Measurements from ENCODE around the gene NIBAN1.
"Not testable (repeated sequence)": the region's sequence is repeated elsewhere in the genome, so short reads cannot be mapped to it uniquely, and the experiment has no call there.

Gene NIBAN1

DNA sequence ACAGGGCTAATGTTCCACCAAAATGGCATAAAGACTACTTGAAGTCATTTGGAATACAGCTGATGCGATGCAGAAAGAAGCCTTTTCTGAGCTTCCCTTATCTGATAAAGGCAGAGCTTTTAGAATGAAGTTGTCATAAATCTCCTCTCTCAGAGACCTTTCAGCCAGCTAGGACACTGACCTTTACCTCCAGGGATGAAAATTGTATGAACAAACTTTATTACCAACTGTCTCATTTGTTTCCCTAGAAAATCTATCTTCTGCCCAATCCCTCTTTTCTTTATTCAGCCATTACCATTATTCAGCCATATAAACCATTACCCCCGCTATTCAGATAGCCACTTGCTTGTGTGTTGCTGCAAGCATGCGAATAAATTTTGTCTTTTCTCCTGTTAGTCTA lies 41.3 kb upstream of the NIBAN1 start:
- TF ChIP-seq, protein P1, sequence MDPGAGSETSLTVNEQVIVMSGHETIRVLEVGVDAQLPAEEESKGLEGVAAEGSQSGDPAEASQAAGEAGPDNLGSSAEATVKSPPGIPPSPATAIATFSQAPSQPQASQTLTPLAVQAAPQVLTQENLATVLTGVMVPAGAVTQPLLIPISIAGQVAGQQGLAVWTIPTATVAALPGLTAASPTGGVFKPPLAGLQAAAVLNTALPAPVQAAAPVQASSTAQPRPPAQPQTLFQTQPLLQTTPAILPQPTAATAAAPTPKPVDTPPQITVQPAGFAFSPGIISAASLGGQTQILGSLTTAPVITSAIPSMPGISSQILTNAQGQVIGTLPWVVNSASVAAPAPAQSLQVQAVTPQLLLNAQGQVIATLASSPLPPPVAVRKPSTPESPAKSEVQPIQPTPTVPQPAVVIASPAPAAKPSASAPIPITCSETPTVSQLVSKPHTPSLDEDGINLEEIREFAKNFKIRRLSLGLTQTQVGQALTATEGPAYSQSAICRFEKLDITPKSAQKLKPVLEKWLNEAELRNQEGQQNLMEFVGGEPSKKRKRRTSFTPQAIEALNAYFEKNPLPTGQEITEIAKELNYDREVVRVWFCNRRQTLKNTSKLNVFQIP (CRISPR knock-in tag; IDR thresholded peaks at IDR 0.05; ENCODE audit: borderline replicate concordance, low read depth): no peak
- TF ChIP-seq, protein P2, sequence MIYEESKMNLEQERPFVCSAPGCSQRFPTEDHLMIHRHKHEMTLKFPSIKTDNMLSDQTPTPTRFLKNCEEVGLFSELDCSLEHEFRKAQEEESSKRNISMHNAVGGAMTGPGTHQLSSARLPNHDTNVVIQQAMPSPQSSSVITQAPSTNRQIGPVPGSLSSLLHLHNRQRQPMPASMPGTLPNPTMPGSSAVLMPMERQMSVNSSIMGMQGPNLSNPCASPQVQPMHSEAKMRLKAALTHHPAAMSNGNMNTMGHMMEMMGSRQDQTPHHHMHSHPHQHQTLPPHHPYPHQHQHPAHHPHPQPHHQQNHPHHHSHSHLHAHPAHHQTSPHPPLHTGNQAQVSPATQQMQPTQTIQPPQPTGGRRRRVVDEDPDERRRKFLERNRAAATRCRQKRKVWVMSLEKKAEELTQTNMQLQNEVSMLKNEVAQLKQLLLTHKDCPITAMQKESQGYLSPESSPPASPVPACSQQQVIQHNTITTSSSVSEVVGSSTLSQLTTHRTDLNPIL (CRISPR knock-in tag; IDR thresholded peaks at IDR 0.05; ENCODE audit: low read depth): no peak
- no peak for TF ChIP-seq OSR1 (CRISPR knock-in tag; IDR thresholded peaks at IDR 0.05)
- no peak for TF ChIP-seq ZC3H10 (CRISPR knock-in tag; IDR thresholded peaks at IDR 0.05)
- TF ChIP-seq RARB (CRISPR knock-in tag; IDR thresholded peaks at IDR 0.05): no peak
- ATAC-seq: peak; percentile 11; the same call in 1 of the 3 replicates

DNA sequence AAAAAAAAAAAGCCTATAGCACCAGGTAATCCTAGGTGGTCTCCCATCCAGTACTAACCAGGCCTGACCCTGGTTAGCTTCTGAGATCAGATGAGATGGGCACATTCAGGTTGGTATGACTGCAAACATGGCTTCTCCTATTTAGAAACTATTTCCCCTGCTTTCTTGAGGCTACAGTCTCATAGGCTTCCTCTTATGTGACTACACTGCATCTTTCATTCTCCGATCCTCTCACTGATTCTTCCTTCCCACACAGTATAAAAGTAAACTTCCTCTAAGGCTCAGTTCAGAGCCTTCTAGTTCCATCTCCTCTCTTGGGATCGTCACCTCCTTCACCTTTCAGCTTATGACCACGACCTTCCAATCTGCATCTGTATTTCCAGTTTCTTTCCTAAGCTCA lies 40.6 kb upstream of the NIBAN1 start:
- TF ChIP-seq, protein P1 (CRISPR knock-in tag; IDR thresholded peaks at IDR 0.05; ENCODE audit: borderline replicate concordance, low read depth): no peak
- TF ChIP-seq SNAI2 (CRISPR knock-in tag; IDR thresholded peaks at IDR 0.05): no peak
- TF ChIP-seq, protein P3, sequence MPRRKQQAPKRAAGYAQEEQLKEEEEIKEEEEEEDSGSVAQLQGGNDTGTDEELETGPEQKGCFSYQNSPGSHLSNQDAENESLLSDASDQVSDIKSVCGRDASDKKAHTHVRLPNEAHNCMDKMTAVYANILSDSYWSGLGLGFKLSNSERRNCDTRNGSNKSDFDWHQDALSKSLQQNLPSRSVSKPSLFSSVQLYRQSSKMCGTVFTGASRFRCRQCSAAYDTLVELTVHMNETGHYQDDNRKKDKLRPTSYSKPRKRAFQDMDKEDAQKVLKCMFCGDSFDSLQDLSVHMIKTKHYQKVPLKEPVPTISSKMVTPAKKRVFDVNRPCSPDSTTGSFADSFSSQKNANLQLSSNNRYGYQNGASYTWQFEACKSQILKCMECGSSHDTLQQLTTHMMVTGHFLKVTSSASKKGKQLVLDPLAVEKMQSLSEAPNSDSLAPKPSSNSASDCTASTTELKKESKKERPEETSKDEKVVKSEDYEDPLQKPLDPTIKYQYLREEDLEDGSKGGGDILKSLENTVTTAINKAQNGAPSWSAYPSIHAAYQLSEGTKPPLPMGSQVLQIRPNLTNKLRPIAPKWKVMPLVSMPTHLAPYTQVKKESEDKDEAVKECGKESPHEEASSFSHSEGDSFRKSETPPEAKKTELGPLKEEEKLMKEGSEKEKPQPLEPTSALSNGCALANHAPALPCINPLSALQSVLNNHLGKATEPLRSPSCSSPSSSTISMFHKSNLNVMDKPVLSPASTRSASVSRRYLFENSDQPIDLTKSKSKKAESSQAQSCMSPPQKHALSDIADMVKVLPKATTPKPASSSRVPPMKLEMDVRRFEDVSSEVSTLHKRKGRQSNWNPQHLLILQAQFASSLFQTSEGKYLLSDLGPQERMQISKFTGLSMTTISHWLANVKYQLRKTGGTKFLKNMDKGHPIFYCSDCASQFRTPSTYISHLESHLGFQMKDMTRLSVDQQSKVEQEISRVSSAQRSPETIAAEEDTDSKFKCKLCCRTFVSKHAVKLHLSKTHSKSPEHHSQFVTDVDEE (CRISPR knock-in tag; IDR thresholded peaks at IDR 0.05): no peak
- no peak for TF ChIP-seq TOX (CRISPR knock-in tag; IDR thresholded peaks at IDR 0.05; ENCODE audit: borderline replicate concordance)
- TF ChIP-seq GLIS3 (CRISPR knock-in tag; IDR thresholded peaks at IDR 0.05): no peak
- ATAC-seq: no peak

DNA sequence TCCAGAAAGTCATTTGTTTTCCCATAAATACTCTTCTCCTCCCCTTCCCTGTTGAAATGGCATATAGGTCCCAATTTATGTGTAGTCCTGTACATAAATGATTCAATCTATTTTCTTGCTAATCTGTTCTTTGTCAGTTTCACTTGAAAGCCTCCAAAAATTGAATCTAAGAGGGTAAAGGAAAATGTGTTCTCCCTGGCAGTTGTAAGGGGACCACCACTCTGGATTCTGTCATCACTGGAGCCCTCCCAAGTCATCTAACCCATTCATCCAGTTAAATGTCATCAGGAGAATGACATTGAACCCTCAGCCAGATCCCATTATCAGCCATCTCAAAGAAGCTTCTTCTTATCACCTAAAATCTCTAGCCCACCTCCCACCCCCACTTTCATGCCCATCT lies 36.1 kb upstream of the NIBAN1 start:
- TF ChIP-seq ZFP3 (CRISPR knock-in tag; IDR thresholded peaks at IDR 0.05) (no peak), CSDC2 (CRISPR knock-in tag; IDR thresholded peaks at IDR 0.05) (no peak), GLIS3 (CRISPR knock-in tag; IDR thresholded peaks at IDR 0.05) (no peak)
- no peak for ATAC-seq

DNA sequence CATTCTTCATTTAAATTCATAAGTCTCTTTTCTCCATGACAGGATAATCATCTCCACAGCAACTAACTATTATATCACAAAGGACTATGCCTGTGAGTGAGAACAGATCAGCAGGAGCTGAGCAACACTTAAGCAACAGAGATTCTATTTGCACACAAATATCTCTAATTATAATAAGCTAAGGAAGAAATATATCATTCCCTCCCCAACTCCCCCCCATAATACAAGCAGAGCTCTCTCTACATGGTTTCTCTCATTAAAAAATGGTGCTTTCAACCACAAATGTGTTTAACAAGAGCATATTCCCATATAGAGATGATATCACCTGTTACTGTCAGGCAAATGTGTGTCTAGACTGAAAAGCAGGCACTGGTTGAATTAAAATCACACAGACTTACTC lies 34.5 kb upstream of the NIBAN1 start:
- TF ChIP-seq ZC3H10 (CRISPR knock-in tag; IDR thresholded peaks at IDR 0.05): no peak
- no peak for TF ChIP-seq ZFP30 (CRISPR knock-in tag; IDR thresholded peaks at IDR 0.05)
- TF ChIP-seq TCF4 (CRISPR knock-in tag; IDR thresholded peaks at IDR 0.05; ENCODE audit: borderline replicate concordance): no peak
- no peak for TF ChIP-seq ZNF565 (CRISPR knock-in tag; conservative IDR thresholded peaks at IDR 0.05; ENCODE audit: low read depth)
- no peak for TF ChIP-seq ESRRG (CRISPR knock-in tag; IDR thresholded peaks at IDR 0.05)
- TF ChIP-seq, protein P4, sequence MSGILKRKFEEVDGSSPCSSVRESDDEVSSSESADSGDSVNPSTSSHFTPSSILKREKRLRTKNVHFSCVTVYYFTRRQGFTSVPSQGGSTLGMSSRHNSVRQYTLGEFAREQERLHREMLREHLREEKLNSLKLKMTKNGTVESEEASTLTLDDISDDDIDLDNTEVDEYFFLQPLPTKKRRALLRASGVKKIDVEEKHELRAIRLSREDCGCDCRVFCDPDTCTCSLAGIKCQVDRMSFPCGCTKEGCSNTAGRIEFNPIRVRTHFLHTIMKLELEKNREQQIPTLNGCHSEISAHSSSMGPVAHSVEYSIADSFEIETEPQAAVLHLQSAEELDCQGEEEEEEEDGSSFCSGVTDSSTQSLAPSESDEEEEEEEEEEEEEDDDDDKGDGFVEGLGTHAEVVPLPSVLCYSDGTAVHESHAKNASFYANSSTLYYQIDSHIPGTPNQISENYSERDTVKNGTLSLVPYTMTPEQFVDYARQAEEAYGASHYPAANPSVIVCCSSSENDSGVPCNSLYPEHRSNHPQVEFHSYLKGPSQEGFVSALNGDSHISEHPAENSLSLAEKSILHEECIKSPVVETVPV (CRISPR knock-in tag; IDR thresholded peaks at IDR 0.05): no peak
- TF ChIP-seq ARNTL (CRISPR knock-in tag; IDR thresholded peaks at IDR 0.05; ENCODE audit: borderline replicate concordance, low read depth): no peak
- TF ChIP-seq, protein P3 (CRISPR knock-in tag; IDR thresholded peaks at IDR 0.05): no peak
- ATAC-seq: no peak

DNA sequence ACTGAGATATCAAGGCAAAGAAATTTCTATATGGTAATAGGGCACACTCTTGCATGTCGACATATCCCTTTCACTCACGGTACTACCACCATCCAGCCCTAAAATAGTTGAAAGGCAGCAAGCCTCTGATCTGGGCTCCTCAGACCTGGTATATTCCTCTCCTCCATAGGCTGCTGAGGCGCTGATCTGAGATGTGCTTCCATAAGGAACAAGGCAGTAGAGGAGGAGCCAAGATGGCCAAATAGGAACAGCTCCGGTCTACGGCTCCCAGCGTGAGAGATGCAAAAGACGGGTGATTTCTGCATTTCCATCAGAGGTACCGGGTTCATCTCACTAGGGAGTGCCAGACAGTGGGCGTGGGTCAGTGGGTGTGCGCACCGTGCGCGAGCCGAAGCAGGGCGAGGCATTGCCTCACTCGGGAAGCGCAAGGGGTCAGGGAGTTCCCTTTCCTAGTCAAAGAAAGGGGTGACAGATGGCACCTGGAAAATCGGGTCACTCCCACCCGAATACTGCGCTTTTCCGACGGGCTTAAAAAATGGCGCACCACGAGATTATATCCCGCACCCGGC lies 27.1 kb upstream of the NIBAN1 start:
- not testable (repeated sequence) for ATAC-seq

DNA sequence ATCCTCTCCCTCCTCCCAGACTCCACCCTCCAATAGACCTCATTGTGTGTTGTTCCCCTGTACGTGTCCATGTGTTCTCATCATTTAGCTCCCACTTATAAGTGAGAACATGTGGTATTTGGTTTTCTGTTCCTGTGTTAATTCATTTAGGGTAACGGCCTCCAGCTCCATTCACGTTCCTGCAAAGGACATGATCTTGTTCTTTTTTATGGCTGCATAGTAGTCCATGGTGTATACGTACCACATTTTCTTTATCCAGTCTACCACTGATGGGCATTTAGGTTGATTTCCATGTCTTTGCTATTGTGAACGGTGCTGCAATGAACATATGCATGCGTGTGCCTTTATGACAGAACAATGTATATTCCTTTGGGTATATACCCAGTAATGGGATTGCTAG lies 25.7 kb upstream of the NIBAN1 start:
- ATAC-seq: not testable (repeated sequence)

Data from SK-N-SH treated with all-trans-retinoic acid at 6 μM for 48 hours (cell line).